NB4 (cell line): ENCODE results near the gene FER.
"Not testable (repeated sequence)": the region's sequence is repeated elsewhere in the genome, so short reads cannot be mapped to it uniquely, and the experiment has no call there.

ENCODE experiments used
- POLR2A ChIP-seq: IDR thresholded peaks from 2 replicates; pipeline ENCODE4 v1.6.1; 2011; ENCODE audit warnings: mild to moderate bottlenecking; ENCODE audit not compliant: insufficient read length; ENCODE audit errors: extremely low read depth
- TF ChIP-seq, protein P1 (sequence below): IDR thresholded peaks from 2 replicates; pipeline ENCODE4 v1.6.1; 2011; ENCODE audit warnings: low read depth, low read length
- TF ChIP-seq, protein P2 (sequence below): IDR thresholded peaks from one replicate; pipeline ENCODE4 v1.5.1; 2012; ENCODE audit warnings: low read depth, low read length

DNA sequence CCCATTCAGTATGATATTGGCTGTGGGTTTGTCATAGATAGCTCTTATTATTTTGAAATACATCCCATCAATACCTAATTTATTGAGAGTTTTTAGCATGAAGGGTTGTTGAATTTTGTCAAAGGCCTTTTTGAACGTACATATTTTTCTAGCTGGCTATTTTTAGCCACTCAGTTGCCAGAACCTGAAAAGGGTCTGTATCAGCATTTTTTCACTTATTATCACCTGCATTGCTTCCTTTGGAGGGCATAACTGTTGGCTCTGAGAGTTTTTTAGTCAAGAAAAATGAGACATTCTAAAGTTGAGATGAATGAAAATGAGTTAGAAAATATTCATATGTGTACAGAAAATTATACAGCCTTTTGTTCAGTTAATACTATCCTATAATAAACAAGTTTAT is 278.0 kb downstream of the FER start:
- not testable (repeated sequence) for TF ChIP-seq POLR2A
- TF ChIP-seq, protein P1, sequence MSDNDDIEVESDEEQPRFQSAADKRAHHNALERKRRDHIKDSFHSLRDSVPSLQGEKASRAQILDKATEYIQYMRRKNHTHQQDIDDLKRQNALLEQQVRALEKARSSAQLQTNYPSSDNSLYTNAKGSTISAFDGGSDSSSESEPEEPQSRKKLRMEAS = not testable (repeated sequence)
- TF ChIP-seq, protein P2, sequence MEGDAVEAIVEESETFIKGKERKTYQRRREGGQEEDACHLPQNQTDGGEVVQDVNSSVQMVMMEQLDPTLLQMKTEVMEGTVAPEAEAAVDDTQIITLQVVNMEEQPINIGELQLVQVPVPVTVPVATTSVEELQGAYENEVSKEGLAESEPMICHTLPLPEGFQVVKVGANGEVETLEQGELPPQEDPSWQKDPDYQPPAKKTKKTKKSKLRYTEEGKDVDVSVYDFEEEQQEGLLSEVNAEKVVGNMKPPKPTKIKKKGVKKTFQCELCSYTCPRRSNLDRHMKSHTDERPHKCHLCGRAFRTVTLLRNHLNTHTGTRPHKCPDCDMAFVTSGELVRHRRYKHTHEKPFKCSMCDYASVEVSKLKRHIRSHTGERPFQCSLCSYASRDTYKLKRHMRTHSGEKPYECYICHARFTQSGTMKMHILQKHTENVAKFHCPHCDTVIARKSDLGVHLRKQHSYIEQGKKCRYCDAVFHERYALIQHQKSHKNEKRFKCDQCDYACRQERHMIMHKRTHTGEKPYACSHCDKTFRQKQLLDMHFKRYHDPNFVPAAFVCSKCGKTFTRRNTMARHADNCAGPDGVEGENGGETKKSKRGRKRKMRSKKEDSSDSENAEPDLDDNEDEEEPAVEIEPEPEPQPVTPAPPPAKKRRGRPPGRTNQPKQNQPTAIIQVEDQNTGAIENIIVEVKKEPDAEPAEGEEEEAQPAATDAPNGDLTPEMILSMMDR = not testable (repeated sequence)
